ENCODE measurements around the gene MIGA2.
A peak's percentile ranks its signal among the peaks of the same experiment; 100 is the strongest.

MIGA2 gene

DNA sequence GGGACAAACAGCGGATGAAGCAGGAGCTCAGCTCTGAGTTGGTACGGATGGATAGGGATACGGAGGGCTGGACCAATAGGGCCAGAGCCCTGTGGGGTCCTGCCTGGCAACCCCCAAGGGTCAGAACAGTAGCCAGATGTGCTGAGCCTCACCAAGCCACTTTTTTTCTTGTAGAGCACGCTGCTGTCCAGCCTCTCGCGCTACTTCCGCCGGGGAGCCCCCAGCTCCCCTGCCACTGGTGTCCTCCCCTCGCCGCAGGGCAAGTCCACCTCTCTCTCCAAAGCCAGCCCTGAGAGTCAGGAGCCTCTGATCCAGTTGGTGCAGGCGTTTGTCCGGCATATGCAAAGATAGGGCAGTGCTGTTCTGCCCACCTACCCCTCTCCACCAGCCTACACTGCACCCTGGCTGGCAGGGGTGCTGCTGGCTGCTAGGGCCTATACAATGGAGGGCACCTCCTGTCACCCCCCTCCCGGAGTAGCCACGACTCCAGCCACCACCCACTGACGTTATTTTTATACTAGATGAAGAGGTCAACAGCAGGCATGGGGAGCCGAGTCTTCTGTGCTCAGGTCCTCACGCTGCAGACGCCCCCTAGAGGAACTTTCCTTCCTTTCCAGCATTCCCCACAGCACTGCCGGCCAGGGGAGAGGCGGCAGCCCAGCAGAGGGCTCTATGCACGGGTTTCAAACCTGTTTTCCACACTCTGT, 29.9 kb upstream of the MIGA2 start:
- no peaks in the 10 kb centered on the region for H3K27me3 ChIP-seq (ENCODE audit: low read depth, low read length)
- H3K27ac ChIP-seq (ENCODE audit: low read length): no peak overlapping the region
- H3K9me3 ChIP-seq (ENCODE audit: control insufficient read depth in 1 of 2, low read length in 2 of 2): no peaks in the 10 kb centered on the region
- H3K36me3 ChIP-seq (ENCODE audit: control insufficient read depth in 1 of 2, insufficient read depth in 2 of 2, low read length in 2 of 2): peaks cover 26 to 83% of the 10 kb centered on the region in 2 donors
- peaks cover 4 to 16% of the 10 kb centered on the region in 2 donors for H3K4me1 ChIP-seq (ENCODE audit: control insufficient read depth in 1 of 2, insufficient read depth in 2 of 2, low read length in 2 of 2)
- H3K4me3 ChIP-seq (ENCODE audit: low read depth in 1 of 2, low read length in 2 of 2): no peak overlapping the region

DNA sequence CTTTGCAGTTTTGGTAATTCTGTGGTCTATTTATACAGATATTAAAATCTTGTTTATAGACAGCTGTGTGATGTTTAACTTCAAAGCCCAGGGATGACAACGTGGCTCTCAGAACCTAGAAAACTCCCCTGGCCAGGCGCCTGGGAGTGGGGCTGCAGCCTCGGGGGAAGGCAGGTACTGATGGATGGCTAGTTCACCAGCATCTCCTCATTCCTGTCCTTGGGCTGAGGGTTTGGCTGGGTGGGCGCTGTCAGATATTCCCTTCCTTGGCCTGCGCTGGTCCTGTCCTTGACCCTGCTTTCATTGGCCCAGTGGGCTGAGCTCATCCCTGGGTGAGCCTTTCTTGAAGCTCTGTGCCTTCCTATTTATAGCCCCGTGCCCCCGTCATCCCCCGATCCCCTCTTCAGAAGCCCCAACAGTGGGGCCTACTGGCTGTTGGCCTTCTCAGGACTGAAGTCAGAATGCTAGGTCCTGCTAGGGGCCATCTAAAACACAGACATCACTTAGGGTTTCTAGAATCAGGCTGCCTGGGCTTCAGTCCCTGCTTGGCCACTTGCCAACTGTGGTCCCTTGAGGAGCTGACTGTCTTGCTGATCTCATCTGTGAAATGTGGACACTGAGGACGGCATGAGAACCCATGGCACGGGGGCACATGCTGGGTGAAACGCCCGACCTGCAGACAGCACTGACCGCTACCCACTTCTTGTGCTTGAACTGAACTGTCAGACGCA, 29.2 kb upstream of the MIGA2 start:
- peak overlapping the region; percentile 23 for H3K27ac ChIP-seq (ENCODE audit: low read length)
- no peaks in the 10 kb centered on the region for H3K27me3 ChIP-seq (ENCODE audit: low read depth, low read length)
- H3K9me3 ChIP-seq (ENCODE audit: control insufficient read depth in 1 of 2, low read length in 2 of 2): no peaks in the 10 kb centered on the region
- H3K36me3 ChIP-seq (ENCODE audit: control insufficient read depth in 1 of 2, insufficient read depth in 2 of 2, low read length in 2 of 2): peaks cover 19 to 80% of the 10 kb centered on the region in 2 donors
- H3K4me1 ChIP-seq (ENCODE audit: control insufficient read depth in 1 of 2, insufficient read depth in 2 of 2, low read length in 2 of 2): peaks cover 4 to 16% of the 10 kb centered on the region in 2 donors
- H3K4me3 ChIP-seq (ENCODE audit: low read depth in 1 of 2, low read length in 2 of 2): no peak overlapping the region

- no peaks in the 10 kb centered on the region for H3K9me3 ChIP-seq (ENCODE audit: control insufficient read depth in 1 of 2, low read length in 2 of 2)
- H3K27me3 ChIP-seq (ENCODE audit: low read depth, low read length): no peaks in the 10 kb centered on the region
- H3K36me3 ChIP-seq (ENCODE audit: control insufficient read depth in 1 of 2, insufficient read depth in 2 of 2, low read length in 2 of 2): peaks cover 21 to 80% of the 10 kb centered on the region in 2 donors
- peaks cover 4 to 16% of the 10 kb centered on the region in 2 donors for H3K4me1 ChIP-seq (ENCODE audit: control insufficient read depth in 1 of 2, insufficient read depth in 2 of 2, low read length in 2 of 2)
- H3K27ac ChIP-seq (ENCODE audit: low read length): no peak overlapping the region
- no peak overlapping the region for H3K4me3 ChIP-seq (ENCODE audit: low read depth in 1 of 2, low read length in 2 of 2)
These were observed 28.5 kb upstream of the MIGA2 start for GRCh38 chr9:129007766-129008468.

DNA sequence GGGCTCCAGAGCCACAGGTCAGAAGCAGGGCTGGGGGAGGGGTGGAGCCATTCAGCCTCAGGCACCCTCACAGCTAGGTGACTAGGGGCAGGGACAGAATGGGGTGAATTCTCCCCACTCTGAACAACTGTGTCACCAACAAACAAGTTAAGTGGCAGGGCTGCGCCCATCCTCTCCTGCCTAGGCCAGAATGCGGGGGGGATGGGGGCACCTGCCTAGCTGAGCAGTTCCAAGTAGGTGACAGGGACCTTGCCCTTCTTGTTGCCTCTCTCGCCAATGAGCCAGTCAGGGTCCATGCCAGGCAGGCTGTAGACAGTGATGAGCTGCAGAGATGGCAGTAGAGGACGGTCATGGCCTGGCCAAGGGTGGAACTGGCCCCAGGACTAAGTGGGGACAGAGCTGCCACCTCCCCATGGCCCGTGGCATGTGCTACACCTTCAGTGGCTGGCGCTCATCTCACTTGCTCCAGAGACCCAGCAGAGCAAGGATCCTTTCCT, 27.9 kb upstream of the MIGA2 start:
- H3K4me1 ChIP-seq (ENCODE audit: control insufficient read depth in 1 of 2, insufficient read depth in 2 of 2, low read length in 2 of 2): peaks cover 4 to 16% of the 10 kb centered on the region in 2 donors
- no peak overlapping the region for H3K4me3 ChIP-seq (ENCODE audit: low read depth in 1 of 2, low read length in 2 of 2)
- H3K27me3 ChIP-seq (ENCODE audit: low read depth, low read length): no peaks in the 10 kb centered on the region
- H3K27ac ChIP-seq (ENCODE audit: low read length): no peak overlapping the region
- no peaks in the 10 kb centered on the region for H3K9me3 ChIP-seq (ENCODE audit: control insufficient read depth in 1 of 2, low read length in 2 of 2)
- H3K36me3 ChIP-seq (ENCODE audit: control insufficient read depth in 1 of 2, insufficient read depth in 2 of 2, low read length in 2 of 2): peaks cover 21 to 80% of the 10 kb centered on the region in 2 donors

DNA sequence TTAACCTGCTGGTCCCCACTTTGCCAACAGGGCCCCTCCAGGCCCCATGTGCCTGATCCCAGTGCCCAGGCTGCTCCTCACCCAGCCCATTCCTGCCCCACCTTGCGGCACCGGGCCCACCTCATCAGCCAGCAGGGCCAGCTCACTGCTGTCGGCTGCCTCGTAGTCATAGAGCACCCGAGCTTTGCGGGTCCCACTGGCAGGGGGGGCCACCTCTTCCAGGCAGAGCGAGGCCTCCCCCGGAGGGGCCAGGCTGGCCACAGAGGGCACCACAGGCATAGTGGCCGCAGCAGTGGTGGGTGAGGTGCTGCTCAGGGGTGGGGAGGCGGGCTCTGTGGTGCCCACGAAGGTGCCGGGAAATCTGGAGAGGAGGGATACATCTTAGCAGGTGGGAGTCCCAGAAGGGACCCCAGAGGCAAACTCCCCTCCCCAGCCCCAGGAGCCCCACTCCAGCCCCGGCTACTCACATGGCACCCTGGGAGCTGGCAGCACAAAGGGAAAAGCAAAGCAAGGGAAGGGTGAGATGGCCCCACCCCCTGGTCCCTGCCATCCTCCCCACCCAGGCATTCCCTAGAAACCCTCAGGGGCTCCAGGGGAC, 27.3 kb upstream of the MIGA2 start:
- peaks cover 24 to 84% of the 10 kb centered on the region in 2 donors for H3K36me3 ChIP-seq (ENCODE audit: control insufficient read depth in 1 of 2, insufficient read depth in 2 of 2, low read length in 2 of 2)
- H3K4me3 ChIP-seq (ENCODE audit: low read depth in 1 of 2, low read length in 2 of 2): no peak overlapping the region
- H3K4me1 ChIP-seq (ENCODE audit: control insufficient read depth in 1 of 2, insufficient read depth in 2 of 2, low read length in 2 of 2): peaks cover 4 to 16% of the 10 kb centered on the region in 2 donors
- H3K27ac ChIP-seq (ENCODE audit: low read length): no peak overlapping the region
- no peaks in the 10 kb centered on the region for H3K27me3 ChIP-seq (ENCODE audit: low read depth, low read length)
- H3K9me3 ChIP-seq (ENCODE audit: control insufficient read depth in 1 of 2, low read length in 2 of 2): no peaks in the 10 kb centered on the region

GRCh38 chr9:129009584-129010141, 26.8 kb upstream of the MIGA2 start:
- Histone ChIP-seq H3K27me3 (ENCODE audit: low read depth, low read length) (no peaks in the 10 kb centered on the region), H3K36me3 (ENCODE audit: control insufficient read depth in 1 of 2, insufficient read depth in 2 of 2, low read length in 2 of 2) (peaks cover 30 to 88% of the 10 kb centered on the region in 2 donors), H3K9me3 (ENCODE audit: control insufficient read depth in 1 of 2, low read length in 2 of 2) (no peaks in the 10 kb centered on the region), H3K27ac (ENCODE audit: low read length) (no peak overlapping the region), H3K4me1 (ENCODE audit: control insufficient read depth in 1 of 2, insufficient read depth in 2 of 2, low read length in 2 of 2) (peaks cover 4 to 16% of the 10 kb centered on the region in 2 donors), H3K4me3 (ENCODE audit: low read depth in 1 of 2, low read length in 2 of 2) (no peak overlapping the region)

- Histone ChIP-seq H3K4me1 (ENCODE audit: control insufficient read depth in 1 of 2, insufficient read depth in 2 of 2, low read length in 2 of 2) (peaks cover 4 to 16% of the 10 kb centered on the region in 2 donors), H3K27me3 (ENCODE audit: low read depth, low read length) (no peaks in the 10 kb centered on the region), H3K9me3 (ENCODE audit: control insufficient read depth in 1 of 2, low read length in 2 of 2) (no peaks in the 10 kb centered on the region), H3K36me3 (ENCODE audit: control insufficient read depth in 1 of 2, insufficient read depth in 2 of 2, low read length in 2 of 2) (peaks cover 31 to 85% of the 10 kb centered on the region in 2 donors), H3K27ac (ENCODE audit: low read length) (no peak overlapping the region), H3K4me3 (ENCODE audit: low read depth in 1 of 2, low read length in 2 of 2) (no peak overlapping the region)
These were observed 26.0 kb upstream of the MIGA2 start for GRCh38 chr9:129010267-129010975.

GRCh38 chr9:129011170-129011569, 25.3 kb upstream of the MIGA2 start:
- Histone ChIP-seq H3K27ac (ENCODE audit: low read length) (no peak overlapping the region), H3K9me3 (ENCODE audit: control insufficient read depth in 1 of 2, low read length in 2 of 2) (no peaks in the 10 kb centered on the region), H3K4me3 (ENCODE audit: low read depth in 1 of 2, low read length in 2 of 2) (no peak overlapping the region), H3K36me3 (ENCODE audit: control insufficient read depth in 1 of 2, insufficient read depth in 2 of 2, low read length in 2 of 2) (peaks cover 24 to 77% of the 10 kb centered on the region in 2 donors), H3K27me3 (ENCODE audit: low read depth, low read length) (no peaks in the 10 kb centered on the region), H3K4me1 (ENCODE audit: control insufficient read depth in 1 of 2, insufficient read depth in 2 of 2, low read length in 2 of 2) (peaks cover 4 to 16% of the 10 kb centered on the region in 2 donors)

- Histone ChIP-seq H3K27me3 (ENCODE audit: low read depth, low read length) (no peaks in the 10 kb centered on the region), H3K4me1 (ENCODE audit: control insufficient read depth in 1 of 2, insufficient read depth in 2 of 2, low read length in 2 of 2) (peaks cover 4 to 10% of the 10 kb centered on the region in 2 donors), H3K4me3 (ENCODE audit: low read depth in 1 of 2, low read length in 2 of 2) (no peak overlapping the region), H3K36me3 (ENCODE audit: control insufficient read depth in 1 of 2, insufficient read depth in 2 of 2, low read length in 2 of 2) (peaks cover 24 to 72% of the 10 kb centered on the region in 2 donors), H3K9me3 (ENCODE audit: control insufficient read depth in 1 of 2, low read length in 2 of 2) (no peaks in the 10 kb centered on the region), H3K27ac (ENCODE audit: low read length) (no peak overlapping the region)
These were observed 24.7 kb upstream of the MIGA2 start for GRCh38 chr9:129011761-129012181.

DNA sequence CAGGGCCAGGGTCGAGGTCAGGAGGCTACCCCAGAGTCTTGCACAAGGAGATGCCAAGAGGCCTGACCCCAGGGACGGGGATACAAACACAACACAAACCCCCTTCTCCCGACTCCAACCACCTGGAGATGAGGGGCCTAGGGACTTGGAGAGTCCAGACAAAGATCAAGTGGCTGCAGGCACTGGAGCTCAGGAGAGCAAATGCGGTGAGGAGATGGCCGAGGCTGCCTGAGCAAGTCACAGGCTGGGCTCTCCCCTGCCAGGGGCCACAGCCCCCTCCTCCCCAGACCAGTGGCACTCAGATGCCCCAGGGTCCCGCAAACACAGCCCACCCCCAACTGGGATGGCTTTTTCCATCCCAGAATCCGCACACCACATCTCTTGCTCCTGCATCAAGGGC, 24.1 kb upstream of the MIGA2 start:
- no peak overlapping the region for H3K4me3 ChIP-seq (ENCODE audit: low read depth in 1 of 2, low read length in 2 of 2)
- peaks cover 0 to 5% of the 10 kb centered on the region in 2 donors for H3K4me1 ChIP-seq (ENCODE audit: control insufficient read depth in 1 of 2, insufficient read depth in 2 of 2, low read length in 2 of 2)
- peaks cover 24 to 68% of the 10 kb centered on the region in 2 donors for H3K36me3 ChIP-seq (ENCODE audit: control insufficient read depth in 1 of 2, insufficient read depth in 2 of 2, low read length in 2 of 2)
- H3K27ac ChIP-seq (ENCODE audit: low read length): no peak overlapping the region
- no peaks in the 10 kb centered on the region for H3K9me3 ChIP-seq (ENCODE audit: control insufficient read depth in 1 of 2, low read length in 2 of 2)
- H3K27me3 ChIP-seq (ENCODE audit: low read depth, low read length): no peaks in the 10 kb centered on the region
